GM23338 (cell line): Measurements from ENCODE around the gene TRAPPC14.

Experiments used
- CREB1 ChIP-seq: fragments of 250-450 bp; sonication (Bioruptor Pico); IDR thresholded peaks from 2 replicates; pipeline ENCODE4 v1.5.0; 2020; ENCODE audit warnings: low read depth, mild to moderate bottlenecking, moderate library complexity
- CTCF ChIP-seq, 2 experiments: fragments of 200-600 bp in 1 of 2; sonication (generic) in 1 of 2; conservative IDR thresholded peaks; 2 replicates each; pipeline versions ENCODE4 v1.5.1 to v1.6.1; 2016 to 2017; ENCODE audit warnings: antibody characterized with exemption in 2 of 2, low read depth in 2 of 2, mild to moderate bottlenecking in 2 of 2, moderate library complexity in 1 of 2
- EZH2 ChIP-seq: fragments of 200-600 bp; sonication (generic); IDR thresholded peaks from one replicate; pipeline ENCODE4 v1.8.0; 2017; ENCODE audit warnings: antibody characterized with exemption, mild to moderate bottlenecking, low read depth; ENCODE audit not compliant: unreplicated experiment
- POLR2AphosphoS5 ChIP-seq: IDR thresholded peaks from 2 replicates; pipeline ENCODE4 v1.6.1; 2016; ENCODE audit warnings: antibody characterized with exemption, low read depth
- REST ChIP-seq: IDR thresholded peaks from one replicate; pipeline ENCODE4 v1.6.1; 2018; ENCODE audit warnings: antibody characterized with exemption; ENCODE audit not compliant: unreplicated experiment

- TF ChIP-seq CTCF (conservative IDR thresholded peaks at IDR 0.05; ENCODE audit: low read depth in 2 of 2) = no peak
- TF ChIP-seq EZH2 = no peak
- TF ChIP-seq REST = no peak
- TF ChIP-seq POLR2AphosphoS5 = no peak
- TF ChIP-seq CREB1 (CRISPR knock-in tag) = no peak
Observed at GRCh38 chr7:100152404-100152803, 6.1 kb downstream of the TRAPPC14 start.
